D721Med (cell line): Measurements from ENCODE around the gene CFAP58.

ENCODE experiments used
- DNase-seq: peaks from one replicate; pipeline ENCODE4 v3.0.0; 2011; ENCODE audit warnings: low spot score; ENCODE audit not compliant: insufficient read length
- FAIRE-seq: peaks from 2 replicates; lab custom pipeline; 2011; peaks lifted over from hg19 to GRCh38; lab: Jason Lieb, UNC
- TF ChIP-seq, protein P1 (sequence below): IDR thresholded peaks from 2 replicates; pipeline ENCODE4 v1.5.1; 2012; ENCODE audit warnings: mild to moderate bottlenecking, control low read depth; ENCODE audit not compliant: insufficient read depth; ENCODE audit errors: missing control alignments

The CFAP58 gene

DNA sequence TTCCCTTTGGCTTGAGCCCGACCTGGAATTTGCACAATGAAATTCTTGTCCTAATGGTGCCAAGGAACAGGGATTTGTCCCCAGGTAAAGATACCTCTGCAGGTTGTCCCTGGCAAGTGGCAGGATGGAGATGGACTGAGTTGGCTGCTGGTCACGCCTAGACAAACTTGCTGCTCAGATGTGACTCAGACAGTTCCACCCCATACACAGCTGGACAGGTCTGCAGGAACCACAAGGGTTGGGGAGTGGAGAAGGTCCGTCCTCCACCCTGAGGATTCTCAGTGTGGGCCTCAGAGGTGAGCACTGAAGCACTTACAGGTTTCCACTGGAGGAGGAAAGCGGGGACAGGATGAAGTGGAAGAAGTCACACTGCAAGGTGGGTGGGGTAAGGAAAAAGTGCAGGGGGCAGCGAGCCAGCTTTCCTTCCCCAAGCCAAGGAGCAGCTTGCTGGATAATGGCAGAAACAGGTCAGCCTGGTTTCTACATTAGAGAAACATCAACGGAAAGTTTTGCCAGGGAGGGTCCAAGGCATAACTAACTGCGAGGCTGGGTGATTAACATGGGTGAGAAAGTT lies 35.8 kb upstream of the CFAP58 start:
- no peak for FAIRE-seq
- TF ChIP-seq, protein P1, sequence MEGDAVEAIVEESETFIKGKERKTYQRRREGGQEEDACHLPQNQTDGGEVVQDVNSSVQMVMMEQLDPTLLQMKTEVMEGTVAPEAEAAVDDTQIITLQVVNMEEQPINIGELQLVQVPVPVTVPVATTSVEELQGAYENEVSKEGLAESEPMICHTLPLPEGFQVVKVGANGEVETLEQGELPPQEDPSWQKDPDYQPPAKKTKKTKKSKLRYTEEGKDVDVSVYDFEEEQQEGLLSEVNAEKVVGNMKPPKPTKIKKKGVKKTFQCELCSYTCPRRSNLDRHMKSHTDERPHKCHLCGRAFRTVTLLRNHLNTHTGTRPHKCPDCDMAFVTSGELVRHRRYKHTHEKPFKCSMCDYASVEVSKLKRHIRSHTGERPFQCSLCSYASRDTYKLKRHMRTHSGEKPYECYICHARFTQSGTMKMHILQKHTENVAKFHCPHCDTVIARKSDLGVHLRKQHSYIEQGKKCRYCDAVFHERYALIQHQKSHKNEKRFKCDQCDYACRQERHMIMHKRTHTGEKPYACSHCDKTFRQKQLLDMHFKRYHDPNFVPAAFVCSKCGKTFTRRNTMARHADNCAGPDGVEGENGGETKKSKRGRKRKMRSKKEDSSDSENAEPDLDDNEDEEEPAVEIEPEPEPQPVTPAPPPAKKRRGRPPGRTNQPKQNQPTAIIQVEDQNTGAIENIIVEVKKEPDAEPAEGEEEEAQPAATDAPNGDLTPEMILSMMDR: no peak
- DNase-seq: no peak

DNA sequence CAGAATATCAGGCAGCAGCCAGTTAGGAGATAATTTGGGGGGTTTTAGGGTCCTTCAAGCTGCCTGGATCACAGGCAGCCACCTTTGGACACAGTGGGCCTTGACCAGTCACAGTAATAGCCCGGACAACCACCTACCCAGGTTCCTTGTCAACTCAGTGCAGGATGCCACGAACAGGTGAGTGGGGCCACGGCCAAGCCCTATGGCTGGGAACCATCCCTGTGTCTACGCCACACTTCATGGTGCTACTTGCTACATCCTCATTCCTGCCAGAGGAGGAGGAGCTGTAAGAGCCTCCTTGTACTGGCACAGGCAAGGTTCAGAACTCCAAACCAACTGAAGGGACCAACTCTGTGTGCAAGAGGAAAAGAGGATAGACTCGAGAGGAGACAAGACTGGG lies 35.3 kb upstream of the CFAP58 start:
- DNase-seq: no peak
- no peak for FAIRE-seq

DNA sequence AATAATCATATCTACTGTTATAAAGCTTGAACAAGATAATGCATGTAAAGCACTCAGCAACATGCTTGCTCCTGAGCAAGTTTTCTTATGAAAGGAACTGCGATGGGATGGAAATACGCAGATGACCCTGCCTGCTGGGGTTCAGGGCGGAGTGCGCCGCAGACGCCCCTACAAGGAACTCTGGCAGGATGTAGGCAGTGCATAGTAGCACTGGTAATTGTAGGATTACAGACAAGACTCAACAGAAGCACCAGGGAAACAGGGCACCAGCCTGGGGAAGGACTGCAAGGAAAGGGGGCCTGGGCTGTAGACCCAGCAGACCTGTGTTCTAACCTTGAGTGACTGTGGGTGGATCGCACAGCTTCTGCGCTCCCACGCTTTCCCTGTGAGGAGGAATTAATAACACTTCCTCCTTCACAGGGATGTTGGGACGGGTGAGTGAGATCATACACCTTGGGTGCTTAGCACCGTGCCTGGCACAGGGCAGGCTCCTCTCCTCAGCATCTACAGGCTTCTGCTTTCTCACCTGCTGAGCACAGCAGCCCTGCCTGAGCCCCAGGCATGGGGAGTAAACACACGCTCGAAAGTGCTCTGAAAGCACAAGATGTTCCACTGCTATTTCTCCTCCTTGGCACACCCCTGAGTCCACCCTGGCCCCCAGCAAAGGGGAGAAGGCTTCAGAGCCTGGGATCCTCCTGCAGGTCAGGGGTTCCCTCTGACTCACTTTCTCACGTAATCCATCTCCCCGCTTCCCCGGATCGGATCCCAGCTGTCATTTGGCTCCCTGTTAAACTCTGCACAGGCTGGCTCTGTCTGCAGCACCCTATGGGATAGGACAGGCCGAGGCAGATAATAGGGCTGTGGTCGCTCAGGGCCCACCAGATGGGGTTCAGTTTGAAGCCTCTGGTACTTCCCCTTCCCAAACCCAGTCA lies 34.6 kb upstream of the CFAP58 start:
- TF ChIP-seq, protein P1: no peak
- FAIRE-seq (no peak), DNase-seq (no peak)

More for the DNA sequence above, 35.3 kb upstream of the CFAP58 start:
- TF ChIP-seq, protein P1: no peak

DNA sequence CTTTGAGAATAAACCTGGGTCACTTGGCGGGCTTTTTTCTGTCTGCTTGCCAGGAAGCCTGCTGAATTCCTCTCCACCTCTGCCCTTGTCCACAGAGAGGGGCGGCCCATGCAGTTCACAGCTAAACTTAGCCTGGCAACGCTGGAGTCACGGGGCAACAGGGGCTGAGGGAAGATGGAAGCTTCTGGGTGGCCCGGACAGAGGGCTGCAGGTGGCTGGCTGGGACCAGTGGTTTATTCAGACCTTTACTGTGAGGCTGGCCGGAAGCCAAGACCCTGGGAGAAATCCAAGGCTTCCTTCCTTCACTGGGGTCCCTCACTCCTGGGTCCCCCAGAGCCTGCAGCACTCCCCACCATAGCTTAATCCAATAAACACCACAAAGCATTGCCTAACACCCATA lies 32.4 kb upstream of the CFAP58 start:
- TF ChIP-seq, protein P1: no peak
- FAIRE-seq (no peak), DNase-seq (no peak)

DNA sequence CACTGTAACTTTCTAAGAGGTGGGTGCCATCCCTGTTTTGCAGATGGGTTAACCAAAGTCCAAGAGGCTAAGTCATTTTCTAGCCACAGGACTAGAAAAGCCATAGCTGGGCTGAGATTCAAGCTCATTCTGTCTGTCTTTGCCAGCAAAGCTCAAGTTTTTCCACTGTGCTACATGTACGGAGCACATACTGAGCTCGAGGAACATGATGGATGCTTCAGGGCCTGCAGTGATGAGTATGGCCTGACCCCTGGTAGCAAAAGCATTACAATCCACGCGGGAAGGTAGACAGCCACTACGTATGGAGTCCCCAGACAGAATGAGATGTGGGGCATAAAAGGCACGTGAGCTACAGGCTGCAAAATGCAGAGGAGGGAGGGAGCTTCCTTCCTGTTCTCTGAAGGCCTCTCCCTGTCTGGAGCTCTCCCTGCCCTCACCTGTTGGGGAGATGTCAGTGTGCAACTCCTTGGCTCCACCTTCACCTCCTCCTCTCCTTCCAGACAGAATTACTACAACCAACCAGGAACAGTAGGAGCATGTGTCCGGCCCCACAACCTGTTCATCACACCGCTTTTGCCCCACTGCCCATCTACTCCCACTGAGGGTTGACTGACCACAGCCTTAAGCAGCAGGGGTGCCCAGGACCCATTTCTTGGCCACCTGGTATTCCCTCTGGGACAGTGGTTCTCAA lies 31.8 kb upstream of the CFAP58 start:
- DNase-seq (no peak), FAIRE-seq (no peak)
- TF ChIP-seq, protein P1: no peak

DNA sequence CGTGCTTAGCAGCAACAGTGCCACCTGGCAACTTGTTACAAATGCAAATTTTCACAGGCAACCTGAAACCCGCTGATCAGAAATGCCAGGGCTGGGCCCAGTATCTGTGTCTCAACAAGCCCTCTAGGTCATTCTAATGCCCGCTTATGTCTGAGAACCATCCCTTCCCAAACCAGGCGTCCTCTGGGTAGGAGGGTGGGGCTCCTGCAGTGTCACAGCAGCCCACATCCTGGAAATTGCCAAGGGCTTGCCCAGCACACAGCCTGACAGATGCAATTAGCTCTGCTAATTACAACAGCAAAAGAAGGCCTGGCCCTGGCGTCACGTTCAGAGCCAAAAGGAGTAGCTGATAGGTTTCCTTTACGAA lies 31.2 kb upstream of the CFAP58 start:
- TF ChIP-seq, protein P1: no peak
- DNase-seq (no peak), FAIRE-seq (no peak)
